NCI-H2029 (cell line): ENCODE measurements around the gene PF4V1.
"Not testable (repeated sequence)": the region's sequence is repeated elsewhere in the genome, so short reads cannot be mapped to it uniquely, and the experiment has no call there.

Source experiments
- DNase-seq: peaks from one replicate; lab custom pipeline; 2025; lab: John Stamatoyannopoulos, UW

The PF4V1 gene

GRCh38 chr4:73870768-73871167 is 17.7 kb downstream of the PF4V1 start:
- DNase-seq = no peak

DNA sequence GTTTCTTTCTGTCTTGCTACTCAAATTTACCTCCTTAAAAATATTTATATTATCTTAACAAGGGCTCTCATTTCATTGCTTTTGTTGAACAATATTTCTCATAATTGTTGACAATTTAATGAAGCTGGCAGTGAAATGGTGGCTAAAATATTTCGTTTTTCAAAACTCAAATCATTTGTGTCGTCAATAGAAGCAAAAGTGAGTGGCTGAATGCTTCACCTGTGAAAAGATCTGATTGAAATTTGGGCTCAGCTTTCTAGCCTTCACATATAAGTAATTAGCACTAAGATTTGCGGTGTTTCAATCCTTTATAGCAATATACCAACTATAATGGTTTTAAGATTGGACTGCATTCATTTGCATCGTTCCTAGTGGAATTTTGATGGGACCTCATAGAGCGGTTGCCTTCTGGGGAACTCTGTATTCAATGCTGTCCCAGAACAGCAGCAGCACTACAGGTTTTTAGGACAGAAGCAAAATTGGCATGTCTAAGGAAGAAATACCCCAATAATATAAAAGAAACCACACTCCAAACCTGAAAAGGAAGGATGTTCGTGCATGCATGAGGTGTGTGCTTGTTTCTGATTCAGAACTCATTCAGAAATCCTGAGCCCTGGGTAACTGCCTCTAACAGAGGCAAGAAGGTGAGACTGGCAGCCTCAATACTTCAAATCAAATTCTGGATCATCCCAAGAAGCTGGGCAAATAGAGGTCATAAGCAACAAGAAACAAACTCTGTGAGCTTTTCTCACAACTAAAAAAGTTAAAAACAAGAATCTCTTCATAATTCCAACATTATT is 18.6 kb downstream of the PF4V1 start:
- DNase-seq = no peak

DNA sequence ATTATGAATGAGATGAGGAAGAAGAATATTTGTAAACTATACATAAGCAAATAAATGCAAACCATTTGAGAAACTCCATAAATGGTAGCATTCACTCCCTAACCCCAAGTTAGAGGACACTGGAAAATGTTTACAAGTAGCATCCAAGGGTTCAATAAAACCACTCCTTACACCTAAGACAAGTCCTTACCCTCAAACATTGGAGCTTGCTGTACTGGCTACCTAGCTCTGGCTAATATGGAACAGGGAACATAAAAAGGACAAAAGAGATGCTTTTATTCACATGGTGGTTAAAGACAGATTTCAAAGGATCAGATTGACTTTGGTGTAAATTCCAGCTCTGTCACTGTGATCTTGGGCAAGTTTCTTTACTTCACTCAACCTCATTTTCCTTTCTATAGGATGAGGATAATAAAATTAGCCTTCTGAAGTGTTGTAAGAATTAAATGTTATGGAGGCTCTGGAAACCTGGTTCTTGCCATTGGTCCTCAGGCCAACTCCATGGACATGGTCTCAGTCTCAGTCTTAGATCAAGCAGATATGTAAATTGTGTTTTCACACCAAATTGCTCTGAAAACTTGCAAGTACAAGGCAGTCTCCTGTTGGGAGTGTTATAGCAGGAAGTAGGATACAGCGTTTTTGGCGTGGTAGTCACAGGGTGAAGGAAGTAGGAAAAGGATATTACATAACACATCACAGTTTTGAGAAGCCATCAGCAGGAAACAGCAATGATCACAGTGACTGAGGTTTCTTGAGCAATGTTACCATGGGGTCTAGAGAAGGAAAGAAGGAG is 19.4 kb downstream of the PF4V1 start:
- DNase-seq = no peak

- no peak for DNase-seq
Measured at GRCh38 chr4:73874386-73874785, 21.3 kb downstream of the PF4V1 start.

- DNase-seq = no peak
Measured at GRCh38 chr4:73875401-73875800, 22.3 kb downstream of the PF4V1 start.

DNA sequence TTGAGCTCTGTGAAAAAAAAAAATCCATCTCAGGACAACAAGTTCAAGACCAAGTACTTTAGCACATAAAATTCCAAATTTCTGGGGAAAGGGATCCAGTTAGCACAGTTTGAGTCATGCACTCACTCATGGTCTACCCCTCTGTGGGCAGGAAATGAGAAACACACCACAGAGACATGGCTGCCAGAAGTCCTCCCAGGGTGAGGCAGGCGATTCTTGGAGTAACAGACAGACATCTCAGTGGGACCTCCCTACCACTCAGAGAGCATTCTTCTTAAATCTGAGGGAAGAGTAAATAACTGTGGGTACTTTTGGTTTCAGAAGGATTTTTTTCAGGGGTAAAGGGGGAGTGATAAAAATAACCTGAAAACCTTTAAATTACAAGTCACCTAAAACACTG is 30.2 kb downstream of the PF4V1 start:
- DNase-seq = no peak

- DNase-seq = no peak
Measured at GRCh38 chr4:73885574-73886267, 32.6 kb downstream of the PF4V1 start.

- DNase-seq = no peak
Measured at GRCh38 chr4:73891326-73891725, 38.2 kb downstream of the PF4V1 start.

DNA sequence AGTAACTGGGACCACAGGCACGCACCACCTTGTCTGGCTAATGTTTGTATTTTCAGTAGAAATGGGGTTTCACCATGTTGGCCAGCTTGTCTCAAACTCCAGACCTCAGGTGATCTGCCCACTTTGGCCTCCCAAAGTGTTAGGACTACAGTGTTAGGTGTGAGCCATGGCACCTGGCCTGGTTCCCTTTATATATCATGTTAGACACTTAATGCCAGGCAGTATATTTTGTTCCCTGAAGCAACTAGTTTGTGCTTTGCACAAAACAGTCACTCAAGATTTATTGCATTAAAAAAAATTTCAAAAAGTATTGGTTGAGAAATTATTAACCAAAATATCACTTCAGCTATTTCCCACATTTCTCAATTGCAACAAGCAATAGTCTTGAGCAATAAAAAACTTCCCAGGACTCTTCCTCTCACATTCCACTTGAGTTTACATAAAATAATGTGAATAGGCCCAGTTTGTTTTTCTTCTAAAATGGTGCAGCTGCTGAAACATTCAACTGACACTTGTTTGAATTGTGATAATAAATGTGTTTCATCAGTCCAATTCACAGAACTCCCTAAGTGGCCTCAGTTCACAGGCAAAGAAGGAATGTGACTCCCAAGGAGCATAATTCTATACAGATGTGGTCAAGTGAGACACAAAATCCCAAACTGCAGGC is 38.8 kb downstream of the PF4V1 start:
- no peak for DNase-seq

GRCh38 chr4:73892966-73893365 is 39.9 kb downstream of the PF4V1 start:
- DNase-seq = no peak

DNA sequence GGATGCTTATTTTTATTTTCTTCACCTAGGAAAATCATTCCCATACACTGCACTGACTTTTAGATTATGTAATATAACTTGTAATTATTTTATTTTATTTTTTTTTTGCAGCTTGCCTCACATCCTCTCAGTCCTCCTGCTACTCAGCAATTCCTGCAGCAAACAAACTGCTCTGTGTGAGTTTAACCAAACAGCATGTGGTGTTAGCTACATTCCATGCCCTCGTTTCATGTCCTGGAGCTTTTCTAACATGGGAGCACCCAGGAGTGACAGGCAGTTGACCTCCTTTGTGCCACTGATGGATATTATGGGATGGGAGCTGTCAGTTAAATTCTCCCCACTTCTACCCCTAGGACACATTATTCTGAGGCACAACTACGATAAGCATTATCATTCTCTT is 40.9 kb downstream of the PF4V1 start:
- DNase-seq = no peak

DNA sequence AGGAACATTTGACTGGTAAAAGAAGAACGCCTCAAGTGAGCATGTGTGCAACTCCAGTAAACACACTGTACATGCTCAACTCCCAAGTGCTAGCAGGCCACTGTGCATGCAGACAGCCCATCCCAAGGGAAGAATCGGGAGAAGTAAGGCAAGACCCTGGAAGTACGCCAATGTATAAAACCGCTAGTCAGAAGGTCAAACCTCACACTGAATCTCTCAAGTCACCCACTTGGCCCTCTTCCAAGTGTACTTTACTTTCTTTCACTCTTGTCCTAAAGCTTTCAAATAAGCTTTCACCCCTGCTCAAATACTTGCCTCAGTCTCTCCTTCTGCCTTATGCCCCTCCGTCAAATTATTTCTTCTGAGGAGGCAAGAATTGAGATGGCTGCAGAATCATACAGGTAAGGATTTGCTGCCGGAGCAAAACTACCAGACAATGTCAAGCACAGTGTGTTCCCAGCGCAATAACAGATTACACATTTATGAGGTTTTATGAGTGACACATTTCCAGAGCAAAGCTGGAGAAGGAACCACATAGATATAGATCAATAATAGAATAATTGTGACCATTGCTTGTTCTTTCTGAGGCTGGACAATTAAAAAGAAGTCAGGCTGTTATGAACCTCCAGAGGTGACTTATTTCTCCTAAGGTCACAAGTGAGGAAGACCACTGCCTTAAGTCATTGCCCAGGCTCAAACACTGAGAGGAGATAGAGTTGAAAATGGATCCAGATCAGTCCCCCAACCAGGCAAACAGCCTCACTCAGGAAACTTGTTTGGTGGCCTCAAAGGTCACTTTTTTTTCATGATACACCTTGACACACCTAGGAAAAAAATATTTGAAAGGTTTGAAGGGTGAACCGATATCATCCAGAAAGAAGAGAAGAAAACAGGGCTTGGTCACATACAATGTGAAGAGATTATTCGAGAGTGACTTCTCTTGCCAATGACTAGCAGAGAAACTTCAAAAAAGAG is 42.4 kb downstream of the PF4V1 start:
- no peak for DNase-seq

- no peak for DNase-seq
Measured at GRCh38 chr4:73896416-73896815, 43.3 kb downstream of the PF4V1 start.

DNA sequence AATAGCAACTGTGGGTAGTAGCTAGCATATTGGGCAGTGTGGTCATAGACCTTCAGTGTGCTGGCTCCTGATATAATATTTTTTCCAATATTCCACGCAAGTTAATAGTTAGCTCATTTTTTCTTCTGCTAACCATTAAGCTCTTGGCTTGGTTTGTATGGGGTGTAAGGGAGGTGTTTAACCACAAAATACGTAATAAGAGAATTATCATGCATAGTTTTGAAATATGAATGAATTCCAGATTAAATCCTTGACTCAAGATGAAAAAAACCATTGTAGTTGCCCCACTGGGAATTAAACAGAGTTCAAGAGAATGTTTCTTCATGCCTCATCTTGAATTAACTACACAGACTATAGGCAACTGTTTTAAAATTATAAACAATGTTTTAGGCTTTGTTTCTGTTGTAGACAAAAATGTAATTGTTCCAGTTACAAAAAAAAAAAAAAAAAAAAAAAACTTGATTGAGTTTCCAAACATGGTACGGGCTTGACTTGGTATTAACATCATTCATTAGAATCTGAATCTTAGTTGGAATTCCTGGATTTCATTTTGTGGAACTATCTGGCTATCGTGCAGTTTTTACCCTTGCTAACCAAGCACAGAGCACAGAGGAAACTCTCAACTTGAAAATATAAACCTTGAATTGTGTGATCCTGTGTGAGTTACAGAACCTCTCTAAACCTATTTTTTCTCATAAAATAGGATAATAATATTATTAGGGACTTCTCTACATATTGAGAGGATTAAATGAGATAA is 44.5 kb downstream of the PF4V1 start:
- DNase-seq = no peak

GRCh38 chr4:73899338-73899737 is 46.2 kb downstream of the PF4V1 start:
- not testable (repeated sequence) for DNase-seq

DNA sequence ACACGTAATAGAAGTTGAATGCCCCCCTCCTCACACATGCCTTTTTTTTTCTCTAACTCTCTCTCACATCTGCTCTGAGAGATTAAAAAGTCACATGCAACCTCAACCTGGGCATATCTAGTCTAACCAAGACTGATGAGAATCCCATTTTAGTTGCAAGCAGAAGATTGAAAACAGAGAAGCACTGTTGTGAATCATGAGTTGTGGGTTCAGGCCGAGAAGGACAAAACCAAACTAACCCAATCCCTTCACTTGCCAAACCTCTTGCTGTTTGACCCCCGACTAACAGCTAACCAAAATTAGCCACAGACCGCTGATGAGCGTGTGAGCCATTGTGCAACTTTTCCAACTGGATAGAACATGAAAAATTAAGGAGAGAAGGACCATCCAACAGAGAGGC is 47.9 kb downstream of the PF4V1 start:
- DNase-seq = no peak

GRCh38 chr4:73902038-73902637 is 49.0 kb downstream of the PF4V1 start:
- DNase-seq = no peak

GRCh38 chr4:73902817-73903547 is 49.9 kb downstream of the PF4V1 start:
- DNase-seq = no peak
